GM12872 (cell line): ENCODE results near the gene RBM41.

Experiments
- TF ChIP-seq, protein P1 (sequence below): IDR thresholded peaks from 3 replicates; pipeline ENCODE4 v1.5.1; 2011; ENCODE audit warnings: low read depth, mild to moderate bottlenecking, low read length, moderate library complexity; ENCODE audit not compliant: insufficient read depth

RBM41 gene

DNA sequence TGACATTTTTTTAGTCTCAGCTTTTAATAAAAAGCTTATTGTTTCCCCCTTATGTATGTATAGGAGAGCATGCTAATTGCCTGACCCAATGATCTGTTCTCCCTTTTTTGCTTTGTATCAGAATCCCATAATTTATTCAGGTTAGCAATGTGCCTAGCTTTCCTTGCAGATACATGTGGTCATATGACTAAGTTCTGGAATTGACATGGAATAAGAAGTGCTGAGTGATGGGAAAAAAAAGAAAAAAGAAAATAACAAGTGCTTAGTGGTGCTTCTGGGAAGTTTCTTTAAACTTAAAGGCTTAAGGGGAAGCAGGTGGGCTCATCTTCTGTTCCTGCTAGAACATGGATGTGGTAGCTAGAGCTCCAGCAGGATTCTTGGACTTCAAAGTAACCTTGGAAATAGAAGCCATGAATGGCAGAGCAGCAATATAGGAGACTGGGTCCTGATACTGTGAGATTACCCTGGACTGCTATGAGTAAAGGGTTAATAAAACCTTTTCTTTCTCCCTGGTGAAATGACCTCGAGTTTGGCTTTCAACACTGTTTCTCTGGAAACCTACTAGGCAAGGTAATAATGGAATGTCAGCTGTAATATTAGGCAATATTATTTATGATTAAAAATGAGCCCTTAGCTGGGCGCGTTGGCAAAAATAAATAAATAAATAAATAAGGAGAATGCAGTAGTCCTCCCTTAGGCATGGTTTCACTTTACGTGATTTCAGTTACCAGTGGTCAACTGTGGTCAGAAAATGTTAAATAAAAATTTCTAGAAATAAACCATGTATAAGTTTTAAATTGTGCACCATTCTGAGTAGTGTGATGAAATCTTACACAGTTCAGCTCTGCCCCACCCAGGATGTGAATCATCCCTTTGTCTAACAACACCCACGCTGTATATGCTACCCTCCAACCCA, 16.7 kb upstream of the RBM41 start:
- TF ChIP-seq, protein P1, sequence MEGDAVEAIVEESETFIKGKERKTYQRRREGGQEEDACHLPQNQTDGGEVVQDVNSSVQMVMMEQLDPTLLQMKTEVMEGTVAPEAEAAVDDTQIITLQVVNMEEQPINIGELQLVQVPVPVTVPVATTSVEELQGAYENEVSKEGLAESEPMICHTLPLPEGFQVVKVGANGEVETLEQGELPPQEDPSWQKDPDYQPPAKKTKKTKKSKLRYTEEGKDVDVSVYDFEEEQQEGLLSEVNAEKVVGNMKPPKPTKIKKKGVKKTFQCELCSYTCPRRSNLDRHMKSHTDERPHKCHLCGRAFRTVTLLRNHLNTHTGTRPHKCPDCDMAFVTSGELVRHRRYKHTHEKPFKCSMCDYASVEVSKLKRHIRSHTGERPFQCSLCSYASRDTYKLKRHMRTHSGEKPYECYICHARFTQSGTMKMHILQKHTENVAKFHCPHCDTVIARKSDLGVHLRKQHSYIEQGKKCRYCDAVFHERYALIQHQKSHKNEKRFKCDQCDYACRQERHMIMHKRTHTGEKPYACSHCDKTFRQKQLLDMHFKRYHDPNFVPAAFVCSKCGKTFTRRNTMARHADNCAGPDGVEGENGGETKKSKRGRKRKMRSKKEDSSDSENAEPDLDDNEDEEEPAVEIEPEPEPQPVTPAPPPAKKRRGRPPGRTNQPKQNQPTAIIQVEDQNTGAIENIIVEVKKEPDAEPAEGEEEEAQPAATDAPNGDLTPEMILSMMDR: no peak

DNA sequence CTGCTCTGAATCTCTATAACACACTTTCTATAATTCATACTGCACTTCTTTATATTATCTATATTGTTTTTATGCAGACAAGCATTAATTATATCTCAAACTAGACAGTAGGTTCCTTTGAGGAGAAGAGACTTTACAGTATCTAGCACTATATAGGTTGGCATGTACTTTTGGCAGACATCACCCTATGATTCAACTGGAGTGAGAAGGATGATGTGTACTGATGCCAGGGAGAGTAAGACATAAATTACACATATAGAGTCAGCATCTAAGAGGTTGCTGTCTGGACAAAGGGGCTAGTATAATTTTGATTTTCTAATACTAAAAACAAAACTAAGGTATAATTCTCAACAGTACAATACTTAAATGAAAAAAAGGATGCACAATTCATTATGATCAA, 5.1 kb upstream of the RBM41 start:
- TF ChIP-seq, protein P1: no peak

GRCh38 chrX:107119283-107119682, 661 bp upstream of the RBM41 start:
- TF ChIP-seq, protein P1: no peak

DNA sequence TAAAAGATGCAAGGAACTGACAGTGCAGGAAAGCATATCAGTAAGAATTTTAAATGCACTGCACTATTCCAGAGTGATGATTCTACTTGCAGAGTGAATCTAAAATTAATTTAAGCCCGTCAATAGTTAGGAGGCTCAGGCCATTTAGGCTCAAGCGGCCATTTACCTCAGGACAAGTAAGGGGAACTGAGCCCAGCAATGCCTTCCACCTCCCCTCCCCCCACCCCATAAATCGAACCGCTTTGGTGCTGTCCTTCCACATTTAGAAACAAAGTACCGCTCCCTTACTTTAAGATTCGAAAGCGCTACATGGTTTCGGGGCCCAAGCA, 665 bp downstream of the RBM41 start:
- TF ChIP-seq, protein P1: no peak

DNA sequence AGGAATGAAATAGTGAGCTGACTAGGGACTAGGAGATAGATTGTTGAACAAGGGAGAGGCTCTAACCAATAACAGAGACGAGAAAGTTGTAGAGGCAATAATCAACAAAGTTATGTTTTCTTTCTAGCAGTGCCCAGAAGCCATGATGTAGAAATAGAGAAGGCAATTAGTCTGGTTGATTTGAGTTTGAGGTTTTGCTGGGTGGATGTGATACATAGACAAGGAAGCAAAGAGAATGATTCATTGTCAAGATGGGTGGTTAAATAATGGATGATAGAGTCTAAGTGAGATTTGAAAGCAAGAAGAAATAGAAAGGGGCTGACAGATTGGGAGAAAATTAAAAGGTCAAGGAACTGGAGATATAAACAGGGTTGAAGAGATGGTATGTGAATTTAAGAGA, 11.2 kb downstream of the RBM41 start:
- TF ChIP-seq, protein P1: no peak

GRCh38 chrX:107102980-107103379, 15.6 kb downstream of the RBM41 start:
- TF ChIP-seq, protein P1: no peak

GRCh38 chrX:107076158-107076557, 42.5 kb downstream of the RBM41 start:
- TF ChIP-seq, protein P1: no peak

DNA sequence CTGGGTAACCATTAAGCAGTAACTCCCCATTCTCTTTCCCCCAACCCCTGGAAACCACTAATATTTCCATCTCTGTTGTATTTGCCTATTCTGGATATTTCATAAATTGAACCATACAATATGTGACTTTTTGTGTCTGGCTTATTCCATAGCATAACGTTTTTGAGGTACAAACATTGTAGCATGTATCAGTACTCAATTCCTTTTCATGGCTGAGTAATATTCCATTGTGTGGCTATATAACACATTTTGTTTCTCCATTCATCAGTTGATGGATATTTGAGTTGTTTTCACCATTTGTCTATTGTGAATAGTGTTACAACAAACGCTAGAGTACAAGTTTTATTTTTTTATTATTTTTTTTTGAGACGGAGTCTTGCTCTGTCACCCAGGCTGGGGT, 63.6 kb downstream of the RBM41 start:
- TF ChIP-seq, protein P1: no peak
